ENCODE results near the gene TMEM132C. TPM values are rescaled to one million over a fixed set of nuclear protein-coding genes. Genes with fewer than 3 reads are reported as not detected.

The TMEM132C gene
- total and polyA plus RNA-seq, 2 experiments from 2014 or later: 10.6 to 16.5 TPM

DNA sequence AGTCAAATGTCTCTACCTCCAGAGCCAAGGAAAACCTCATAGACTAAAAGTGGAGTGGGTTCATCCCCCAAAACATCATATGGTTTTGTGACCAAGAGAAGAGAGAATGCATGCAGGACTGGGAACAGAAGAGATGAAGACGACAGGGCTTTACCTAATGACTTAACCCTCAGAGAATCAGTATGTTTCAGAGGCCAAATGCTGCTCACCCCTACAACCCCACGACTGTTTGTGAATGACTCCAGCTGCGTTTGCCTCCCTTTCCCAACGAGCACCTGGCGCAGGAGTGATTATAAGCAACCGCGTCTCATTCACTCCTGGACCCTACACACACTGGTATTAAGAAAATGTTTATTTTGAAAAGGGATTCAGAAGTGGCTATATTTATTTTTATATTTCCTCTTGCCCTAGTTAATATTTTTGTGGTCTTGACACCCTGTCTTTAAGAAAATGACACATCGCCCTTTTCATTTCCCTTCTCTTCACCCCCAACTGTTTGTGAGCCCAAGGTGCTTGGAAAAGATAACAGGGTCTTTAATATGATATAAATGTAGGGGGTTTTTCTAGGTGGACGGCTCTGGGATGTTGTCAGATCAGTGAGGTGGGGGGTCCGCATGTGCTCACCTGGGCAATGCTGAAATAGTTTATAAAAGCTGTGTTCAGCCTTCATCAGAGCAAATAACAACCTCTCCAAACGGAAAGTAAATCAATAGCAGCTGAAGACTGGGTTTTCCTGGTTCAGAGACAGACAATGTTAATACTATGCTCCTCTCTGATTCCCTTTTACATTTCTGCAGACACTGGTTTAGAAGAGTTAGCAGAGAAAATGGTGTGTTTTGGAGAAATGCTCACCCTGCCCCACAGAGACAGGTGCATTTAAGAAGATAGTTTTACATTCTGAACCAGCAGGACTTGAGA lies 479.1 kb downstream of the TMEM132C start:
- H3K27ac ChIP-seq: no peak overlapping the region
- no peak overlapping the region for H2AFZ ChIP-seq
- H3K79me2 ChIP-seq: no peaks in the 10 kb centered on the region
- no peak overlapping the region for H3K4me2 ChIP-seq
- H4K20me1 ChIP-seq (ENCODE audit: insufficient read depth, poor library complexity, severe bottlenecking): no peaks in the 10 kb centered on the region
- TF ChIP-seq, protein P1, sequence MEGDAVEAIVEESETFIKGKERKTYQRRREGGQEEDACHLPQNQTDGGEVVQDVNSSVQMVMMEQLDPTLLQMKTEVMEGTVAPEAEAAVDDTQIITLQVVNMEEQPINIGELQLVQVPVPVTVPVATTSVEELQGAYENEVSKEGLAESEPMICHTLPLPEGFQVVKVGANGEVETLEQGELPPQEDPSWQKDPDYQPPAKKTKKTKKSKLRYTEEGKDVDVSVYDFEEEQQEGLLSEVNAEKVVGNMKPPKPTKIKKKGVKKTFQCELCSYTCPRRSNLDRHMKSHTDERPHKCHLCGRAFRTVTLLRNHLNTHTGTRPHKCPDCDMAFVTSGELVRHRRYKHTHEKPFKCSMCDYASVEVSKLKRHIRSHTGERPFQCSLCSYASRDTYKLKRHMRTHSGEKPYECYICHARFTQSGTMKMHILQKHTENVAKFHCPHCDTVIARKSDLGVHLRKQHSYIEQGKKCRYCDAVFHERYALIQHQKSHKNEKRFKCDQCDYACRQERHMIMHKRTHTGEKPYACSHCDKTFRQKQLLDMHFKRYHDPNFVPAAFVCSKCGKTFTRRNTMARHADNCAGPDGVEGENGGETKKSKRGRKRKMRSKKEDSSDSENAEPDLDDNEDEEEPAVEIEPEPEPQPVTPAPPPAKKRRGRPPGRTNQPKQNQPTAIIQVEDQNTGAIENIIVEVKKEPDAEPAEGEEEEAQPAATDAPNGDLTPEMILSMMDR (IDR thresholded peaks at IDR 0.05; ENCODE audit: poor library complexity): no peak
- no peak for TF ChIP-seq EZH2 (IDR thresholded peaks at IDR 0.05; ENCODE audit: borderline replicate concordance)
- TF ChIP-seq EZH2phosphoT487 (IDR thresholded peaks at IDR 0.05; ENCODE audit: low read depth, severe bottlenecking, unreplicated experiment): no peak
- no peaks in the 10 kb centered on the region for H3K4me1 ChIP-seq (ENCODE audit: insufficient read depth)
- 79% methylated on average over 11 of the region's 11 CpGs for WGBS (ENCODE audit: low lambda C conversion rate, missing lambda C conversion rate)
- H3K27me3 ChIP-seq: no peaks in the 10 kb centered on the region
- no peaks in the 10 kb centered on the region for H3K9me3 ChIP-seq (ENCODE audit: low read depth)
- H3K9me2 ChIP-seq (replicated peaks; ENCODE audit: insufficient read depth): no peaks in the 10 kb centered on the region
- H3K4me3 ChIP-seq: no peak overlapping the region
- no peaks in the 10 kb centered on the region for H3K36me3 ChIP-seq (replicated peaks; ENCODE audit: insufficient read depth, low read depth)
- no peak for DNase-seq (ENCODE audit: low spot score)

- no peak overlapping the region for H3K4me3 ChIP-seq
- H3K4me1 ChIP-seq (ENCODE audit: insufficient read depth): no peaks in the 10 kb centered on the region
- H3K36me3 ChIP-seq (replicated peaks; ENCODE audit: insufficient read depth, low read depth): no peaks in the 10 kb centered on the region
- H3K4me2 ChIP-seq: no peak overlapping the region
- no peak overlapping the region for H3K27ac ChIP-seq
- no peaks in the 10 kb centered on the region for H3K27me3 ChIP-seq
- H4K20me1 ChIP-seq (ENCODE audit: insufficient read depth, poor library complexity, severe bottlenecking): no peaks in the 10 kb centered on the region
- no peak for DNase-seq (ENCODE audit: low spot score)
- H3K79me2 ChIP-seq: no peaks in the 10 kb centered on the region
- no peaks in the 10 kb centered on the region for H3K9me3 ChIP-seq (ENCODE audit: low read depth)
- no peak overlapping the region for H2AFZ ChIP-seq
- TF ChIP-seq EZH2phosphoT487 (IDR thresholded peaks at IDR 0.05; ENCODE audit: low read depth, severe bottlenecking, unreplicated experiment): no peak
- TF ChIP-seq, protein P1 (IDR thresholded peaks at IDR 0.05; ENCODE audit: poor library complexity): no peak
- TF ChIP-seq EZH2 (IDR thresholded peaks at IDR 0.05; ENCODE audit: borderline replicate concordance): no peak
- no peaks in the 10 kb centered on the region for H3K9me2 ChIP-seq (replicated peaks; ENCODE audit: insufficient read depth)
- 88% methylated on average over 13 of the region's 13 CpGs for WGBS (ENCODE audit: low lambda C conversion rate, missing lambda C conversion rate)
These were observed 480.5 kb downstream of the TMEM132C start for GRCh38 chr12:128747441-128747840.

DNA sequence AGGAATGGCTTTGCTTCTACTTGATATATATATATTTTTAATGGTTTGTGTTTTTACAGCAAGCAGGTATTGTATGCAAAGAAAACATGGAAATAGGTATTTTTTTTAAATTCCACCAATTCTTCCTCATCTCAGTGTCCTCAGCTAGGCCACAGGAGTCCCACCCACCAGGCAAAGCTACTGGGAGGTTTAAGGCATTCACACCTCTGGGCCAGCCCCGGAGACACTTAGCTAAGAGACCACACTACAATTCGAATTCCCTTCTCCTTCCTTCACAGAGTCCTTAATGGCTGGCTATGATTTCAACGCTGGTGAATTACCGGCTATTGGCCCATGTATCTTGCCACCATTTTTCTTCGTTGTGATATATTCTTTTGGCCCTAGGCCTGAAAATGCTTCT lies 485.4 kb downstream of the TMEM132C start:
- TF ChIP-seq EZH2phosphoT487 (IDR thresholded peaks at IDR 0.05; ENCODE audit: low read depth, severe bottlenecking, unreplicated experiment) (no peak), EZH2 (IDR thresholded peaks at IDR 0.05; ENCODE audit: borderline replicate concordance) (no peak)
- TF ChIP-seq, protein P1 (IDR thresholded peaks at IDR 0.05; ENCODE audit: poor library complexity): no peak
- no peaks in the 10 kb centered on the region for H4K20me1 ChIP-seq (ENCODE audit: insufficient read depth, poor library complexity, severe bottlenecking)
- no peak overlapping the region for H2AFZ ChIP-seq
- no peaks in the 10 kb centered on the region for H3K36me3 ChIP-seq (replicated peaks; ENCODE audit: insufficient read depth, low read depth)
- no peaks in the 10 kb centered on the region for H3K79me2 ChIP-seq
- no peak for DNase-seq (ENCODE audit: low spot score)
- H3K27me3 ChIP-seq: no peaks in the 10 kb centered on the region
- no peaks in the 10 kb centered on the region for H3K9me2 ChIP-seq (replicated peaks; ENCODE audit: insufficient read depth)
- WGBS (ENCODE audit: low lambda C conversion rate, missing lambda C conversion rate): 84% methylated on average over 5 of the region's 5 CpGs
- no peaks in the 10 kb centered on the region for H3K9me3 ChIP-seq (ENCODE audit: low read depth)
- H3K4me3 ChIP-seq: no peak overlapping the region
- no peak overlapping the region for H3K4me2 ChIP-seq
- H3K27ac ChIP-seq: no peak overlapping the region
- H3K4me1 ChIP-seq (ENCODE audit: insufficient read depth): no peaks in the 10 kb centered on the region
